IPS DF 4.7 (cell line): ENCODE results near the gene ASMT.
A peak's percentile ranks its signal among the peaks of the same experiment; 100 is the strongest.
"Not testable (repeated sequence)": the region's sequence is repeated elsewhere in the genome, so short reads cannot be mapped to it uniquely, and the experiment has no call there.

Experiments used
- DNase-seq: peaks from one replicate; pipeline ENCODE4 v3.0.0-alpha.2; 2013; ENCODE audit warnings: low spot score; ENCODE audit errors: extremely low read depth

The ASMT gene

DNA sequence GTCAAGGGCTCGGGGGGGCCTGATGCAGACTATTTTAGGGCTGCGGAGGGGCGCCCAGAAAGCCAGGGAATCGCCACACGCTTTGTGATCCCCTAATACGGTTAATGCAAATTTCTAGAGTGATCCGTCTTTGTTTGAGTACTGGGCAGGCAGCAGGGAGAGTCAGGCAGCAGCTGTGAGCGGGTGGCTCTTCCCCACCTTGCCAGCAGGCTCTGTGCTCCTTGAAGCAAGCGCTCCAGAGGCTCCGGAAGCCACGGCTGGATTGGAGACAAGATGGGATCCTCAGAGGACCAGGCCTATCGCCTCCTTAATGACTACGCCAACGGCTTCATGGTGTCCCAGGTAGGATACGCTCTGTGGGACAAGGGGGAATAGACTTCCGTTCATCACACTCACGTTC is at the start of gene ASMT:
Gene ASMT (plus strand): TSS at position 133 of the 400 bp plus-strand sequence. CDS start 141 bp downstream, at position 274.
- no peak for DNase-seq

- DNase-seq, result not testable (repeated sequence)
Measured at GRCh38 chrX:1574181-1574580, 40.7 kb upstream of the ASMT start.

GRCh38 chrX:1576201-1576992 is 38.5 kb upstream of the ASMT start:
- no peak for DNase-seq

- DNase-seq, result no peak
Measured at GRCh38 chrX:1577845-1578244, 37.0 kb upstream of the ASMT start.

DNA sequence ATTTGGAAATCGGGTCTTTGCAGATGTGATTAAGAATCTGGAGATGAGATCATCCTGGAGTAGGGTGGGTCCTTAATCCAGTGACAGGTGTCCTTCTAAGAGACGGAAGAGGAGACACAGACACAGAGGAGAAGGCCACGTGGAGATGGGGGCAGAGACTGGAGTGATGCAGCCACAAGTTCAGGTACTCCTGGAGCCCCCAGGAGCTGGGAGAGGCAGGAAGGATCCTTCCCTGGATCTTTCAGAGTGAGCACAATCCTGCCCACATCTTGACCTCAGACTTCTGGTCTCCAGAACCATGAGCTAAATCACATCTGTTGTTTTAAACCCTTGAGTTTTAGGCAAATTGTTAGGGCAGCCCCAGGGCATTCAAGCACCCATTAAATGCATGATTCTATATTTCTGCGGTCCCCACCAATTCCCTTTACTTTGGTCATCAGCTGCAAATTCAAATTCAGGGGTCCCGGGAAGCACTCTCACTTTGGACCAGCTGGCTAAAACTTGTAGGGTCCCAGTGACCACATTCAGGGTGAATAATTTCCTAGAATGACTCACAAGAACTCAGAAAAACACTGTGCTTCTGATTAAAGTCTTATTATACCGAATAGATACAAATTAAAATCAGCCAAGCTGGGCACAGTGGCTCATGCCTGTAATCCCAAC is 36.2 kb upstream of the ASMT start:
- no peak for DNase-seq

DNA sequence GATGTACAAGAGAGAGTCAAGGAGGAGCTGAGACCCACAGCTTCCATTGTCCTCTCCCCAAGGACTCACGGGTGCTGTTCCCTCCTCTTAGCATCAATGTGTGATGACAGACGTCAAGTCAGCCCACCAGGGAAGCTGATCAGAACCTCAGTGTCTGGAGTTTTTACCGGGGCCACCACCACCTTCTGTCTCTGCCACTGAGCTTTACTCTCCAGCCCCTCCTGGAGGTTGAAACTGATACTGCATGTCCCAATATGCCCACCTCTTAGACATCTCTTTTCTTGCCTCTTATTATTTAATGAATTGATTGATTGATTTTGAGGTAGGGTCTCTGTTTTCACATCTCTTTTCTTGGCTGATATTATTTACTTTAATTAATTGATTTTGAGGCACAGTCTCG is 33.7 kb upstream of the ASMT start:
- DNase-seq, result peak; percentile 58

DNA sequence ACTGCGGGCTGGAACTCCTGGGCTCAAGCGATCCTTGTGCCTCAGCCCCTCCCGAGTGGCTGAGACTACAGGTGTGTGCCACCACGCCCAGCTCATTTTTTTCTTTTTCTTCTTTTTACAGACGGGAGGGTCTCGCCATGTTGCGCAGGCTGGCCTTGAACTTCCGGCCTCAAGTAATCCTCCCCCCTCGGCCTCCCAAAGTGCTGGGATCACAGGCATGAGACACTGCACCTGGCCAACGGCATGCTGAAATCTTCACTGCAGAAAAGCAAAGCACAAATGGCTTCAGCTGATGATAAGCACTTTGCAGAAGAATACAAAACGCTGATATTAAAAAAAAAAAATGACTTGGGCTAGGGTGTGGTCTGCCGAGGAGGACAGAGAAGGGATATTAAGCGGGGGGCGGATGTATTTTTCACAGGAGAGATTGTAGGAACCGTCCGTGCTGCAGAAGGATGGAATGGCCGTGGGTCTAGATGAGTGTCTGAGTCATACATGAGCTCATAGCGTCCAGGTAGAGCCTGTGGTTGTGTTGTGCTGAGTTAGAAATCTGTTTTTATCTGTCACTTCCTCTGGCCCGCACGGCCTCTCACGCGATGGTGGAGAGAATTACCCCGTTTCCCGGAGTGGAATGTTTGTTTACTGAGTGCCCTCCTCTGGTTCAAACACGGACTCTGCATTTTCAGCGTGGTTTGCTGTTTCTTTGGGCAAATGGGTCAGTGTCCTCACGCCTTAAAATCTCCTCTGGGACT is 32.0 kb upstream of the ASMT start:
- no peak for DNase-seq

DNA sequence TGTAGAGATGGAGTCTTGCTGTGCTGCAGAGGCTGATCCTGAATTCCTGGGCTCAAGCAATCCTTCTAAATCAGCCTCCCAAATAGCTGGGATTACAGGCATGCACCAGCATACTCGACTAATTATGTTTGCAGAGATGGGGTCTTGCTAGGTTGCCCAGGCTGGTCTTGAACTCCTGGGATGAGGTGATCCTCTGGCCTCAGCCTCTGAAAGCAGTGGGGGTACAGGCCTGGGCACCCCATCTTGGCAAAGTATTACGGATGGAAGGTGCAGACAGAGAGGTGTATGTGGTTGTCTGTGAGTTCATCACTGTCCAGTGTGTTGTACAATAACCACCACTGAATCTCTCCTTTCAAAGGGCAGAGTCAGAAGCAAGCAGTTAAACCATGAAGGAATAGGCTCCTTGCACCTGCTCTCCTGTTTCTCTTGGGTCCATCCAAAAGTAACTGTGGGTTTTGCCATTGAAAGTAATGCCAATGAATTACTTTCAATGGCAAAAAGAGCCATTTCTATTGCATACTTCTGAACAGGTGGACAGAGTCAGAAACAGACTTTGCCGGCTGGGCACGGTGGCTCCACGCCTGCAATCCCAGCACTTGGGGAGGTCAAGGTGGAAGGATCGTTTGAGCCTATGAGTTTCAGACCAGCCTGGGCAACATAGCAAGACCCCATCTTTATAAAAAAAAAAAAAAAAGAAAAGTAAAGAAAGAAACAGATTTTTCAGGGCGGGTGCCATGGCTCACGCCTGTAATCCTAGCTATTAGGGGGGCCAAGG is 30.4 kb upstream of the ASMT start:
- no peak for DNase-seq

GRCh38 chrX:1587161-1587560 is 27.7 kb upstream of the ASMT start:
- no peak for DNase-seq

- DNase-seq, result no peak
Measured at GRCh38 chrX:1589356-1590130, 25.3 kb upstream of the ASMT start.

- peak; percentile 58 for DNase-seq
Measured at GRCh38 chrX:1591102-1591862, 23.6 kb upstream of the ASMT start, which contains the start of gene AKAP17A. Gene AKAP17A, plus strand, starts transcription at chrX:1591604. Its CDS starts 1,859 bp downstream, at chrX:1593463.

- DNase-seq, result no peak
Measured at GRCh38 chrX:1591863-1592469, 22.9 kb upstream of the ASMT start.

DNA sequence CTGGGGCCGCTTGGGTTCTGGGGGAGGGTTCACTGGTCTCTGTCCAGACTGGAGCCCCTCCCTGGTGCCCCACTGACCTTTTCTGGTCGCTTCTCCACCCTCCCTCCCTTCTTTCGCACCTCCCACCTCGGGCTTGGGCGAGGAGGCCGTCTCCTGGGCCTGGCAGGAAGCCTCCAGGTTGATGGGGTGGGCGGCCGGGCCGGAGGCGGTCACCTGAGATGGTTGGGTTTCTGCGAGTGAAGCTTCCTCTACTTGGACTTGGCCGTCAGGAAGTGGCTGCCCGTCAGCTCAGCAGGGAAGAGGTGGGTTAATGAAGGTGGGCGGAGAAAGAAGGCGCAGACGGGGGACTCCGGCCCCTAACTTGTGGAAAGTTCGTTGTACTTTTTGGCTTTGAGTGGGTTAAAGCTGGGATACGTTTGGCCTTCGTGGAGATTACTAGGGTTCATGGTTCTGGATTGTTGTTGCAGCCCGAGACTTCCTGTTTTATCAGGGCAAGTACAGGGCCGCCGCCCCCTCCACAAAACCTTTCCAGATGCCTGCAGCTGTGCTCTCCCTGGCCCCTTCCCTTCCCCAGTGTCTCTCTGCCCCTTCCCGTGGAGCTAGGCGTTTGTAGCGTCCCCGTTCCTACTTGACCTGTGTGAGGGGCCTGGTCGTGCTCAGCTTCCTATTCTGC is 22.3 kb upstream of the ASMT start:
- no peak for DNase-seq

DNA sequence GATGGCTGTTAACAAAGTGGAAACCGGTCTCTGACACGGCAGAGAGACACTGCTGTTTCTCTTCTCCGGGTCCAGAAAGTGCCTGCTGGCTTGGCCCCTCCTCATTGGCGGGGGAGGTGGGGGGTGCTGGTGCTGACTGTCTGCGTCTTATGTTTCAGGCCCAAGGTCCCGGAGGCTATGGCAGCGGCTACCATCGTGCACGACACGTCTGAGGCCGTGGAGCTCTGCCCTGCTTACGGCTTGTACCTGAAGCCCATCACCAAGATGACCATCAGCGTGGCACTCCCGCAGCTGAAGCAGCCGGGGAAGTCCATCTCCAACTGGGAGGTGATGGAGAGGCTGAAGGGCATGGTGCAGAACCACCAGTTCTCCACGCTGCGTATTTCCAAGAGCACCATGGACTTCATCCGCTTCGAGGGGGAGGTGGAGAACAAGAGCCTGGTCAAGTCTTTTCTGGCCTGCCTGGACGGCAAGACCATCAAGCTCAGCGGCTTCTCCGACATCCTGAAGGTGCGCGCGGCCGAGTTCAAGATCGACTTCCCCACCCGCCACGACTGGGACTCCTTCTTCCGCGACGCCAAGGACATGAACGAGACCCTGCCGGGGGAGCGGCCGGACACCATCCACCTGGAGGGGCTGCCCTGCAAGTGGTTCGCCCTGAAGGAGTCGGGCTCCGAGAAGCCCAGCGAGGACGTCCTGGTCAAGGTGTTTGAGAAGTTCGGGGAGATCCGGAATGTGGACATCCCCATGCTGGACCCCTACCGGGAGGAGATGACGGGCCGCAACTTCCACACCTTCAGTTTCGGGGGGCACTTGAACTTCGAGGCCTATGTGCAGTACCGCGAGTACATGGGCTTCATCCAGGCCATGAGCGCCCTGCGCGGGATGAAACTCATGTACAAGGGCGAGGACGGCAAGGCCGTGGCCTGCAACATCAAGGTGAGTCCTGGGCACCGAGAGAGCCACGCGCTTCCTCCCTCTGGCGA is 21.3 kb upstream of the ASMT start:
- no peak for DNase-seq

DNA sequence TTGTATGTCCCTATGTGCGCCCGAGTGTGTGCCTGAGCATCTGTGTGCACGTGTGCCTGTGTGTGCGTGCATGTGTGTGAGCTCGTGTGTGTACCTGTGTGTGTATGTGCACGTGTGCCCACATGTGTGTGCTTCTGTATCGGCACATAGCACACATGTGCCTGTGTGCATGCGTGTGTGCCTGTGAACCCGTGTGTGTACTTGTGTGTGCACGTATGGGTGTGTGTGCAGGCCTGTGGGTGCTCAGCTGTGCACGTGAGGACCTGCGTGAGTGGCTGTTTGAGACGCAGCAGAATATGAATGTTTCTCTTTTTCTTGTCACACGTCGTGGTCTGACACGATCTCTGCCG is 19.2 kb upstream of the ASMT start:
- DNase-seq, result no peak

- DNase-seq, result no peak
Measured at GRCh38 chrX:1596676-1597344, 18.0 kb upstream of the ASMT start.

DNA sequence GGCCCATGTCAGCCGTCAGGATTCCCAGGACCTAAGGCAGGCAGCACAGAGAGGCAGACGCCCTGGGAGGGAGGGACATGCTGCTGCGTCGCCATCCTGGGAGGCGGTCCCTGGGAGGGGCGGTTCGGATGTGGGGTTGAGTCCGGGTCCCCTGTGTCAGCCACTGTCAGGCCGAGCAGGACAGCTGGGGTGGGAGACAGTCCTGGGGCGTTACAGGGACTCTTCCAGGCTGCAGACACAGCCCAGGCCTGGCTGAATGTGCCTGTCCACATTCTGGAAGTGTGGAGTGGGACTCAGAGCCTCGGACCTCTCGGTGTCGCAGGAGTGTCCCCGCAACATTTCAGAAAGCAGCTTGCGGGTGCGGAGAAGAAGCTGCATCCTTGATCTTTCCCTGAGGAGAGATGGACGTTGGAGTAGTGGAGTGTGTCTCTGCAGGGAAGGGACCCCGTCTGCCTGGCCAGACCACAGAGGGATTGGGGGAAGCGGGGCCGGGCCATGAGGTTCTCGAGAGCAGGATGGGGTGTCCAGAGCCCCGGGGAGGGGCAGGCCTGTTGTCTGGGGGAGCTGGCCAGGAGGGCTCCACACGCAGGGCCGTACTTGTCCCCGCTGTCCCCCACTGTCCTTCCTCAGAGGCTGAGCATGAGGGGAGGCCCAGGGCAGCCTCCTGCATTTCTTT is 17.4 kb upstream of the ASMT start:
- DNase-seq, result no peak
